Measurements from ENCODE around the gene PSKH1. TPM values are rescaled to one million over a fixed set of nuclear protein-coding genes. Genes with fewer than 3 reads are reported as not detected.

The PSKH1 gene
- total RNA-seq, 1 experiment from 2014 or later = 24.2 TPM

GRCh38 chr16:67946128-67946569 is 53.1 kb downstream of the PSKH1 start:
- DNase-seq (ENCODE audit: low spot score) = no peak
- intact Hi-C loops (cut with micrococcal nuclease; ENCODE audit: unreplicated experiment) = no loop called here
- CTCF ChIA-PET = no interaction called here
- Histone ChIP-seq H3K27ac (ENCODE audit: low read depth, low read length, poor library complexity, severe bottlenecking) (no peak overlapping the region), H3K36me3 (ENCODE audit: insufficient read depth, low read length, poor library complexity, severe bottlenecking) (peaks cover 42% of the 10 kb centered on the region), H3K9me3 (ENCODE audit: low read depth, low read length, poor library complexity, severe bottlenecking) (no peaks in the 10 kb centered on the region), H3K27me3 (replicated peaks; ENCODE audit: insufficient read depth, low read depth, low read length, poor library complexity) (no peaks in the 10 kb centered on the region), H3K4me3 (ENCODE audit: low read depth, low read length, poor library complexity, severe bottlenecking) (no peak overlapping the region), H3K4me1 (ENCODE audit: insufficient read depth, low read length, poor library complexity, severe bottlenecking) (no peaks in the 10 kb centered on the region)
- POLR2A ChIA-PET (ENCODE audit: low non-redundant PET) = interaction anchor here (0.7 kb wide), 2 partner anchors 9 to 13 kb away, joined by 3 to 5 read pairs; no protein-coding TSS in a partner anchor
- BruUV-seq (replicated peaks) = no TSS peak
- TF ChIP-seq EZH2 (IDR thresholded peaks at IDR 0.05; ENCODE audit: borderline replicate concordance, low read depth, low read length, poor library complexity, severe bottlenecking) (no peak), CTCF (conservative IDR thresholded peaks at IDR 0.05; ENCODE audit: low read depth, low read length) (no peak)

GRCh38 chr16:67946966-67947558 is 54.0 kb downstream of the PSKH1 start:
- no peak for TF ChIP-seq EZH2 (IDR thresholded peaks at IDR 0.05; ENCODE audit: borderline replicate concordance, low read depth, low read length, poor library complexity, severe bottlenecking)
- TF ChIP-seq CTCF (conservative IDR thresholded peaks at IDR 0.05; ENCODE audit: low read depth, low read length) = no peak
- BruUV-seq (replicated peaks) = no TSS peak
- H3K9me3 ChIP-seq (ENCODE audit: low read depth, low read length, poor library complexity, severe bottlenecking) = no peaks in the 10 kb centered on the region
- ChIA-PET POLR2A (ENCODE audit: low non-redundant PET) (interaction anchor here (0.7 kb wide), 2 partner anchors 8 to 12 kb away, joined by 3 to 5 read pairs; no protein-coding TSS in a partner anchor), CTCF (no interaction called here)
- H3K36me3 ChIP-seq (ENCODE audit: insufficient read depth, low read length, poor library complexity, severe bottlenecking) = peaks cover 47% of the 10 kb centered on the region
- no peak overlapping the region for H3K27ac ChIP-seq (ENCODE audit: low read depth, low read length, poor library complexity, severe bottlenecking)
- no peaks in the 10 kb centered on the region for H3K27me3 ChIP-seq (replicated peaks; ENCODE audit: insufficient read depth, low read depth, low read length, poor library complexity)
- no peak for DNase-seq (ENCODE audit: low spot score)
- H3K4me3 ChIP-seq (ENCODE audit: low read depth, low read length, poor library complexity, severe bottlenecking) = no peak overlapping the region
- no peaks in the 10 kb centered on the region for H3K4me1 ChIP-seq (ENCODE audit: insufficient read depth, low read length, poor library complexity, severe bottlenecking)
- intact Hi-C loops (cut with micrococcal nuclease; ENCODE audit: unreplicated experiment) = no loop called here

GRCh38 chr16:67948015-67948414 is 55.0 kb downstream of the PSKH1 start:
- ChIA-PET CTCF (no interaction called here), POLR2A (ENCODE audit: low non-redundant PET) (no interaction called here)
- Histone ChIP-seq H3K27ac (ENCODE audit: low read depth, low read length, poor library complexity, severe bottlenecking) (no peak overlapping the region), H3K27me3 (replicated peaks; ENCODE audit: insufficient read depth, low read depth, low read length, poor library complexity) (no peaks in the 10 kb centered on the region), H3K4me1 (ENCODE audit: insufficient read depth, low read length, poor library complexity, severe bottlenecking) (no peaks in the 10 kb centered on the region), H3K36me3 (ENCODE audit: insufficient read depth, low read length, poor library complexity, severe bottlenecking) (peaks cover 43% of the 10 kb centered on the region), H3K4me3 (ENCODE audit: low read depth, low read length, poor library complexity, severe bottlenecking) (no peak overlapping the region), H3K9me3 (ENCODE audit: low read depth, low read length, poor library complexity, severe bottlenecking) (no peaks in the 10 kb centered on the region)
- BruUV-seq (replicated peaks) = no TSS peak
- no peak for DNase-seq (ENCODE audit: low spot score)
- intact Hi-C loops (cut with micrococcal nuclease; ENCODE audit: unreplicated experiment) = no loop called here
- TF ChIP-seq CTCF (conservative IDR thresholded peaks at IDR 0.05; ENCODE audit: low read depth, low read length) = no peak
- no peak for TF ChIP-seq EZH2 (IDR thresholded peaks at IDR 0.05; ENCODE audit: borderline replicate concordance, low read depth, low read length, poor library complexity, severe bottlenecking)

All from A673 (cell line).